GM23338 (cell line): Measurements from ENCODE around the gene ORM1.

Experiments
- CREB1 ChIP-seq: fragments of 250-450 bp; sonication (Bioruptor Pico); IDR thresholded peaks from 2 replicates; pipeline ENCODE4 v1.5.0; 2020; ENCODE audit warnings: low read depth, mild to moderate bottlenecking, moderate library complexity
- EZH2 ChIP-seq: fragments of 200-600 bp; sonication (generic); IDR thresholded peaks from one replicate; pipeline ENCODE4 v1.8.0; 2017; ENCODE audit warnings: antibody characterized with exemption, mild to moderate bottlenecking, low read depth; ENCODE audit not compliant: unreplicated experiment
- EZH2phosphoT487 ChIP-seq: fragments of 200-600 bp; sonication (generic); IDR thresholded peaks from one replicate; pipeline ENCODE4 v1.8.1; 2018; ENCODE audit warnings: antibody characterized with exemption; ENCODE audit not compliant: unreplicated experiment
- NANOG ChIP-seq: IDR thresholded peaks from 2 replicates; pipeline ENCODE4 v1.6.1; 2016; ENCODE audit warnings: antibody characterized with exemption, borderline replicate concordance
- POLR2AphosphoS5 ChIP-seq: IDR thresholded peaks from 2 replicates; pipeline ENCODE4 v1.6.1; 2016; ENCODE audit warnings: antibody characterized with exemption, low read depth
- ZNF331 ChIP-seq: fragments of 250-450 bp; sonication (Bioruptor Pico); IDR thresholded peaks from 2 replicates; pipeline ENCODE4 v1.5.0; 2020; ENCODE audit warnings: low read depth, mild to moderate bottlenecking, moderate library complexity
- TF ChIP-seq, protein P1 (sequence below), 2 experiments: fragments of 200-600 bp in 1 of 2; sonication (generic) in 1 of 2; conservative IDR thresholded peaks; 2 replicates each; pipeline versions ENCODE4 v1.5.1 to v1.6.1; 2016 to 2017; ENCODE audit warnings: antibody characterized with exemption in 2 of 2, low read depth in 2 of 2, mild to moderate bottlenecking in 2 of 2, moderate library complexity in 1 of 2

DNA sequence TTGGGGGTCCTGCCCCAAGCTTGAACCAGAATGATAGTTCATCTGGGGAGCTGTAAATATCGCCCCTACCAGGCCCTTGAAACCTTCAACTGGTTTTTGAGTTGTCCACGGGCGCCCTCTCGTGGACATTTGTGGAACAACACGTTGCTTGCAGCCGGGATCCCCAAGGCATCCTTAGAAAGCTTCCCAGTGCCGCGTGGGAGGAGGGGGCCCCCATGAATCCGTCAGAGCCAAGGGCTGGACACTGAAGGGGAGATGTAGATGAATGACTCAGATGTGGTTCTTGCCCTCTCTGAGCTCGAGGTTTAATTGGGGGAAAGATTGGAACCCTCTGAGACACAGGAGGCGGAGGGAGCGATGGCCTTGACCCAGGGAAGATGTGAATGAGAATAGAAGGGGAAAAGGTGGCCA lies 31.8 kb upstream of the ORM1 start:
- TF ChIP-seq, protein P1, sequence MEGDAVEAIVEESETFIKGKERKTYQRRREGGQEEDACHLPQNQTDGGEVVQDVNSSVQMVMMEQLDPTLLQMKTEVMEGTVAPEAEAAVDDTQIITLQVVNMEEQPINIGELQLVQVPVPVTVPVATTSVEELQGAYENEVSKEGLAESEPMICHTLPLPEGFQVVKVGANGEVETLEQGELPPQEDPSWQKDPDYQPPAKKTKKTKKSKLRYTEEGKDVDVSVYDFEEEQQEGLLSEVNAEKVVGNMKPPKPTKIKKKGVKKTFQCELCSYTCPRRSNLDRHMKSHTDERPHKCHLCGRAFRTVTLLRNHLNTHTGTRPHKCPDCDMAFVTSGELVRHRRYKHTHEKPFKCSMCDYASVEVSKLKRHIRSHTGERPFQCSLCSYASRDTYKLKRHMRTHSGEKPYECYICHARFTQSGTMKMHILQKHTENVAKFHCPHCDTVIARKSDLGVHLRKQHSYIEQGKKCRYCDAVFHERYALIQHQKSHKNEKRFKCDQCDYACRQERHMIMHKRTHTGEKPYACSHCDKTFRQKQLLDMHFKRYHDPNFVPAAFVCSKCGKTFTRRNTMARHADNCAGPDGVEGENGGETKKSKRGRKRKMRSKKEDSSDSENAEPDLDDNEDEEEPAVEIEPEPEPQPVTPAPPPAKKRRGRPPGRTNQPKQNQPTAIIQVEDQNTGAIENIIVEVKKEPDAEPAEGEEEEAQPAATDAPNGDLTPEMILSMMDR (conservative IDR thresholded peaks at IDR 0.05; ENCODE audit: low read depth in 2 of 2) = peak; percentile 90 to 97
- TF ChIP-seq CREB1 (CRISPR knock-in tag) (peak; percentile 19; the same call in 1 of the 2 replicates), NANOG (no peak), EZH2phosphoT487 (no peak), POLR2AphosphoS5 (no peak), EZH2 (no peak), ZNF331 (CRISPR knock-in tag) (no peak)
